Activated T-cell treated with anti-CD3 and anti-CD28 coated beads, Interleukin-2, amount 50 U/mL, for 72 hours (primary cell): Measurements from ENCODE around the gene DTNB. TPM values are rescaled to one million over a fixed set of nuclear protein-coding genes. Genes with fewer than 3 reads are reported as not detected.

Experiments used
- ATAC-seq, 2 donors: fragments of 150-1000 bp; cut with Tn5 transposase; replicated peaks in 1 of 2; 2 replicates each; pipeline ENCODE4 v1.10.0; 2021; ENCODE audit warnings: moderate library complexity in 2 of 2, mild to moderate bottlenecking in 1 of 2
- DNase-seq, 2 donors: peaks; one replicate each; pipeline ENCODE4 v3.0.0; 2021 to 2022; ENCODE audit warnings: mixed read lengths in 1 of 2
- H3K27ac Mint-ChIP-seq: one replicate; pipeline ENCODE4 v1.8.0; 2022; ENCODE audit warnings: mild to moderate bottlenecking, moderate library complexity, mixed read lengths
- H3K27me3 Mint-ChIP-seq: one replicate; pipeline ENCODE4 v1.8.0; 2022; ENCODE audit warnings: low read depth, mixed read lengths
- H3K36me3 Mint-ChIP-seq, 2 donors: one replicate each; pipeline ENCODE4 v1.8.0; 2022; ENCODE audit warnings: mixed read lengths in 2 of 2, mild to moderate bottlenecking in 1 of 2; ENCODE audit not compliant: insufficient read depth in 2 of 2
- H3K4me1 Mint-ChIP-seq: one replicate; pipeline ENCODE4 v1.8.0; 2022; ENCODE audit warnings: low read depth, mixed read lengths
- H3K4me3 Mint-ChIP-seq, 2 donors: one replicate each; pipeline ENCODE4 v1.8.0; 2022; ENCODE audit warnings: mild to moderate bottlenecking in 2 of 2, mixed read lengths in 2 of 2, moderate library complexity in 2 of 2
- H3K9me3 Mint-ChIP-seq, 2 donors: one replicate each; pipeline ENCODE4 v1.8.0; 2022; ENCODE audit warnings: mixed read lengths in 2 of 2
- total RNA-seq, 2 donors: library from RNA; stranded (reverse); gene quantifications; one replicate each; pipeline ENCODE4 v1.2.3, GENCODE V29; 2022

Gene DTNB
- total RNA-seq, 2 donors from 2014 or later: 29.7 to 31.2 TPM

DNA sequence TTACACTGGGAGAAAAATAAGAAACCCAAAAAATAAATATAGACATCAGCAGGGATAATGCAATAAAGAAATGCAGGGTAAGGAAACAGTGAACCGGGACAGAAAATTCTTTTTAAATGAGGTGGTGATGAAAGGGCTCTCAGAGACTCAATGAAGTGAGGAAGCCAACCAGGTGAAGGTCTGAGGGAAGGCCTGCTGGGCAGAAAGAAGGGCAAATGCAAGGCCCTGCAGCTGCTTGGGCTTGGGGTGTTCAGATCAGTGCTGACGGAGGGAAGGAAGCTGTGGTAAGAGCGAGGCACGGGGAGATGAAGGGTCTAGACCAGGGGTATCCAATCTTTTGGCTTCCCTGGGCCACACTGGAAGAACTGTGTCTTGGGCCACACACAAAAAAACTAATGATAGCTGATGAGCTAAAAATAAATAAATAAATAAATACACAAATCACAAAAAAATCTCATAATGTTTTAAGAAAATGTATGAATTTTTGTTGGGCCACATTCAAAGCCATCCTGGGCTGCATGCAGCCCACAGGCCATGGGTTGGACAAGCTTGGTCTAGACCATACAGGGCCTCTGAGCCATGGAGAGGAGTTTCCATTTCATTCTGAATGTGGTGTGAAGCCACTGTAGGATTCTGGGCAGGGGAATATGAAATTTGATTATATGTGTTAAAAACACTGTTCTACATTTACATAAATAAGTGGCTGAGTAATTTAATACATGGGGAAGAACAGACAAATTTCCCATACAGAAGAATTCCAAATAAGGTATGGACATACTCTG, 235.3 kb downstream of the DTNB start:
- no peak overlapping the region for H3K4me3 Mint-ChIP-seq
- ATAC-seq (no peak), DNase-seq (no peak)
- no peaks in the 10 kb centered on the region for H3K27me3 Mint-ChIP-seq
- H3K4me1 Mint-ChIP-seq: peaks cover 11% of the 10 kb centered on the region
- peak overlapping the region; percentile 27 for H3K27ac Mint-ChIP-seq
- no peaks in the 10 kb centered on the region for H3K36me3 Mint-ChIP-seq
- no peaks in the 10 kb centered on the region for H3K9me3 Mint-ChIP-seq

DNA sequence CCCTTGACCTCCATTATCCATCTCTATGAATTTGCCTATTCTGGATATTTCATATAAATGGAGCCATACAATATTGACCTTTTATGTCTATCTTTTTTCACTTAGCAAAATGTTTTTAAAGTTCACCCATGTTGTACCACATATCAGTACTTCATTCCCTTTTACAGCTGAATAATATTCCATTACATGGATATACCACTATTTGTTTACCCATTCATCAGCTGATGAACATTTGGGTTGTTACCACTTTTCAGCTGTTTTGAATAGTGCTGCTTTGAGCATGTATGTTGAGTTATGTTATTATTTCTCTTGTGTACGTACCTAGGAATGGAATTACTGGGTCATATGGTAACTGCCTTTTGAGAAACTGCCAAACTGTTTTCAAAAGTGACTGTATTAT, 238.0 kb downstream of the DTNB start:
- H3K4me3 Mint-ChIP-seq: no peak overlapping the region
- H3K36me3 Mint-ChIP-seq: no peaks in the 10 kb centered on the region
- no peaks in the 10 kb centered on the region for H3K27me3 Mint-ChIP-seq
- H3K4me1 Mint-ChIP-seq: peaks cover 11% of the 10 kb centered on the region
- no peak for ATAC-seq
- H3K27ac Mint-ChIP-seq: no peak overlapping the region
- H3K9me3 Mint-ChIP-seq: no peaks in the 10 kb centered on the region
- DNase-seq: no peak

DNA sequence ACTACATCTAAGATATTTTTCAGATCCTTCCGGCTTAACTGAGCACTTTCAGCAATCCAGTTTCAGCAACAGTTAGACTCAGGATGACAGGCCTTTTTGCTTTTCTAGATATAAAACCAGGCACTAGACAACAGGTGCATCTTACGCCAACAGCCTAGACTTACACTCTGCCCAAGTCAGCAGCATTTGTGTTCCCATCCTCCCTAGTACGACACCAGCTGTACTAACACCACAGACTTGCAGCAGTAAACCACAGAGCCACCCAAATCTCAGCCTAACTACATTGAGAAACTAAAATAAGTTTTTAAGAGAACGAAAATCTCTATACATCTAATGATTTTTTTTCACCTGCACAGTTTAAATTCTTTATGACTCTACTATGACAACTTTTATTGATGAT, 241.8 kb downstream of the DTNB start:
- no peak for ATAC-seq
- H3K36me3 Mint-ChIP-seq: no peaks in the 10 kb centered on the region

DNA sequence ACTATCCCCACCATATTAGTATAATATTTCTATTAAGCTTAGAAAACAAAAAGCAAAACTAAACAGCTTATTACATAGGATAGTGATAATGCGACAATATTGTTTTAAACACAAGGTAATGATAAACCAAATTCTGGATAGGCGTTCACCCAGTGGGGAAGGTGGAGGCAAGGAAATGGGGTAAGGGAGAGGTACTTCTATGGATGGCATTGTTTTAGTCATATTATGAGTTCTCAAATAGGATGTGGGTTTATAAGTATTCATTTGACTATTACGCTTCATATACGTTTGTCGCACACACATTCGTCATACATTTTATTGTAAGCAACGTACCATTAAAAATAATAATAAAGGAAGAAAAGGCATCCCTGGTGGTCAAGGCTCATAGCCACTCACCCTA, 242.8 kb downstream of the DTNB start:
- Mint-ChIP-seq H3K4me1 (no peaks in the 10 kb centered on the region), H3K9me3 (no peaks in the 10 kb centered on the region), H3K4me3 (no peak overlapping the region), H3K27ac (no peak overlapping the region), H3K27me3 (no peaks in the 10 kb centered on the region), H3K36me3 (no peaks in the 10 kb centered on the region)
- DNase-seq (no peak), ATAC-seq (no peak)

More for the DNA sequence above, 241.8 kb downstream of the DTNB start:
- H3K27ac Mint-ChIP-seq: peak overlapping the region; percentile 39
- no peak overlapping the region for H3K4me3 Mint-ChIP-seq
- no peak for DNase-seq
- H3K27me3 Mint-ChIP-seq: no peaks in the 10 kb centered on the region
- peaks cover 3% of the 10 kb centered on the region for H3K4me1 Mint-ChIP-seq
- H3K9me3 Mint-ChIP-seq: no peaks in the 10 kb centered on the region

DNA sequence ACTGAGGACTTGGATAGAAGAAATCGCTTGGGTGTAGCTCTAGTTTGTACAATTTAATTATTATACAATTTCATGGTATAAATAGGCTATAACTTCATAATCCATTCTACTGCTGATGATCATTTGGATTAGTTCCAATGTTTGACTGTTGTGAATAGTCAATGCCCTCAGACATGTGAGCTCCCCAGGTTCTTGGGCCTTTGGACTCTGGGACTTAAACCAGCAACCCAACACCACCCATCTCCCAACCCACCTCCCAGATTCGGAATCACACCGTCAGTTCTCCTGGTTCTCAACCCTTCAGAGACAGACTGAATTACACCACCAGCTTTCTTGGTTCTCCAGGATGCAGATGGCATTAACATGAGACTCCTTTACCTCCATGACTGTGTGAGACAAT, 247.1 kb downstream of the DTNB start:
- no peaks in the 10 kb centered on the region for H3K9me3 Mint-ChIP-seq
- no peaks in the 10 kb centered on the region for H3K36me3 Mint-ChIP-seq
- no peak for DNase-seq
- no peaks in the 10 kb centered on the region for H3K27me3 Mint-ChIP-seq
- H3K27ac Mint-ChIP-seq: no peak overlapping the region
- H3K4me3 Mint-ChIP-seq: no peak overlapping the region
- no peaks in the 10 kb centered on the region for H3K4me1 Mint-ChIP-seq
- no peak for ATAC-seq

DNA sequence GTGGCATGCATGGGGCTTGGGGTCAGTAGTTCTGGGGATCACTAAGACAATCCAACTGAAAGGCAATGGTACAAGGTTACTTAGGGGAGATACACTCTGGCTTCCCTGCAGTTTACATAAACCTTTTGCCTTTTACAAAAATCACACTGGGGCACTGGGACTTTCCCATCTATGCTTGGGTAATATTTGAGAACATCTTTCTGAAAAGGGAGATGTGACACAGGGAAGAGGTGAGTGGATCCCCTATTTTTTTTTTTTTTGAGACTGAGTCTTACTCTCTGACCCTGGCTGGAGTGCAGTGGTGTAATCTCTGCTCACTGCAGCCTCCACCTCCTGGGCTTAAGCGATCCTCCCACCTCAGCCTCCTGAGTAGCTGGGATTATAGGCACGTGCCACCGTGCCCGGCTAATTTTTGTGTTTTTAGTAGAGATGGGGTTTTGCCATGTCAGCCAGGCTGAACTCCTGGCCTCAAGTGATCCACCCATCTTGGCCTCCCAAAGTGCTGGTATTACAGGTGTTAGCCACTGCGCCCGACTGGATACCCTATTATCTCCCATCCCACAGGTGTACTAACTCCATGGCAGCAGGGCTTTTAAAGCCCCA, 248.8 kb downstream of the DTNB start:
- Mint-ChIP-seq H3K27ac (no peak overlapping the region), H3K27me3 (no peaks in the 10 kb centered on the region), H3K4me1 (peaks cover 10% of the 10 kb centered on the region), H3K36me3 (no peaks in the 10 kb centered on the region), H3K4me3 (no peak overlapping the region), H3K9me3 (no peaks in the 10 kb centered on the region)
- no peak for DNase-seq
- ATAC-seq: no peak

DNA sequence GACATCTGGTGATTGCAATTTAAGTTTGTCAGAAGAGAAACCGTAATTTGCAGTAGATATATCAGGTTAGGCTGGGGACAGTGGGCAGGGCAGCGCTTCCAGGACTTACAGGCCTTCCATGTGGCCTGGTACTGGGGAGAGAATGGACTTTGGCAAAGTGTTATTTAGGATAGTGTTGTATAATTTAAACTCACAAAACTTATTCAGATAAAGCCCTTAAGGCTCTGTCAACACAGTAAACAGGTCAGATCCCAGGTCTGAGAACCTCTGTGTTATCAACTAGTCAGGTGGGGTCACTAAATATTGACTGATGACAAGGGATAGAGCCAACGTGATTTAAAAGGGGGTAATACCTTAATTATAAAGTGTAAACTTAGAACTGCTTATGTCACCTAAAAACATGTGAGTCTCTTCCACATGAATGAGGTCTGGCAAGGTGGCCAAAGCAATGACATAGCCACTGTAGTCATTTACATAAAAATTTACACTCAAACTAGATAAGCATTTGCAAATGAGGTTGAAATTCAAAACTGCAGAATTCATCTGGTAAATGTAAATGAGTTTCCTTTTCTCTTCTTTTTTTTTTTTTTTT, 251.5 kb downstream of the DTNB start:
- no peak overlapping the region for H3K4me3 Mint-ChIP-seq
- H3K4me1 Mint-ChIP-seq: peaks cover 23% of the 10 kb centered on the region
- H3K9me3 Mint-ChIP-seq: peaks cover 3 to 8% of the 10 kb centered on the region in 2 donors

DNA sequence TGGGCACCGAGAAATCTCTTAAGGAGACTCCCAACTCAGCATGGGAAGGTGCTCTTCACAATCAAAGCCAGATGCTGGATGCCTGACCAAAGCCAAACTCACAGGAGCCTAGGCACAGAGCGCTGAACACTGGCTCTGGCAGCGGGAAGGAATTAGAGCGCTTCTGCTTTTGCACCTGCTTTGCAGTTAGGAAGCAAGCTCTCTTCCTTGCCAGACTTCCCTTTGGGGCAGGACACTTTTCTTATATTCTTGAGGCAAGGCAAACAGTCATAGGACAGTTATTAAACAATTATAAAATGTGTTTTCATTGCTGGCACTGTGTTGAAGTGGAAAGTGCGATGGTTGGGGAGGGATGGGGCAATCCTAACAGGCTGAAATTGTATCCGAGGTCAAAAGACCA, 252.1 kb downstream of the DTNB start:
- H3K27ac Mint-ChIP-seq: no peak overlapping the region
- no peaks in the 10 kb centered on the region for H3K27me3 Mint-ChIP-seq
- peaks cover 23% of the 10 kb centered on the region for H3K4me1 Mint-ChIP-seq
- ATAC-seq (no peak), DNase-seq (no peak)
- H3K36me3 Mint-ChIP-seq: peaks cover 7 to 13% of the 10 kb centered on the region in 2 donors
- H3K4me3 Mint-ChIP-seq: no peak overlapping the region
- peaks cover 3 to 8% of the 10 kb centered on the region in 2 donors for H3K9me3 Mint-ChIP-seq

More for the DNA sequence above, 251.5 kb downstream of the DTNB start:
- no peak overlapping the region for H3K27ac Mint-ChIP-seq
- ATAC-seq (no peak), DNase-seq (no peak)
- peaks cover 7 to 13% of the 10 kb centered on the region in 2 donors for H3K36me3 Mint-ChIP-seq
- H3K27me3 Mint-ChIP-seq: no peaks in the 10 kb centered on the region

DNA sequence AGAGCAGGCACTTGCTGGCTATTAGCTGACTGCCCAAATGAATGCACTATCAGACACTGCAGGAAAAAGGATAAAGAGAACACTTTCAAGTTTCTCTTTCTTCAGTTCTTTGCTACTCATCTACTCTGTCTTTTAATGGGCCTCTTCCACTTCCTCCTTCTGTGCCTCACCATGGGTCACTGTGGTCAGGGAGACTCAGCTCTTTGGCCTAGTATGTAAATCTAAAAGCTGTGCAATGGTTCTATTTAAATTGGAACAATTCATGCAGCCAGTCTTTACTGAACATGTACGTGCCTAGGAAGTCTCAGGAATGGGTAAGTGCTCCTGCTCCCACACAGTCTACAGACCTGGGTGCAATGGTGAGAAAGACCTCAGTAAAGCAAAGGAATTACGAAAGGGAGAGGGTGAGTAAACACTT, 252.5 kb downstream of the DTNB start:
- Mint-ChIP-seq H3K36me3 (peaks cover 7 to 13% of the 10 kb centered on the region in 2 donors), H3K27me3 (no peaks in the 10 kb centered on the region), H3K27ac (no peak overlapping the region), H3K9me3 (peaks cover 3 to 8% of the 10 kb centered on the region in 2 donors), H3K4me3 (no peak overlapping the region), H3K4me1 (peaks cover 23% of the 10 kb centered on the region)
- ATAC-seq (peak in 1 of 2 donors; percentile 55), DNase-seq (no peak)

DNA sequence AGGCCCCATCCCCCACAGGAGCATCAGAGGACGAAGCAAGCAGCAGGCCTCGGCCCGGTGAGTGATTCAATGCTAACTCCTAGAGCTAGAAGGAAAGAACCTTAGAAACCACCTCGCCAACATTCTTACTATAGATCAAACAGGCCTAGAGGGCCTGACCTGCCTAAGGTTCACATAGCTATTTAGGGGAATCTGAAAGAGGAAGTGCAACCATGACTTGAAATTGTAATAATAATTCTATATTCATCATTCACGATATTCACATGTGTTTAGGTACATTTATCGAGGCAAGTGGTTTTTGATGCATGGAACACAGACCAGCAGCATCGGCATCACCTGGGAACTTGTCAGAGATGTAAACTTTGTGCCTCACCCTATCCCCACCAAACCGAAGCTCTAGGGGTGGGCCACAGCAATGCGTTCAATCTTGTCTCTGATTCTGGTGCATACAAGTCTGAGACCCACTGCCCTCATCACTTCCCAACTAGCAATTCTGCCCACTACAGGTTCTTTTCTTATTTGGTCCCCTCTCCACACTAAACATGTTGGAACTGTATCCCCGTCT, 253.6 kb downstream of the DTNB start:
- no peak for DNase-seq
- H3K9me3 Mint-ChIP-seq: peaks cover 3 to 8% of the 10 kb centered on the region in 2 donors
- H3K36me3 Mint-ChIP-seq: peaks cover 7 to 13% of the 10 kb centered on the region in 2 donors
- H3K27me3 Mint-ChIP-seq: no peaks in the 10 kb centered on the region
- peaks cover 23% of the 10 kb centered on the region for H3K4me1 Mint-ChIP-seq
- H3K27ac Mint-ChIP-seq: peak overlapping the region; percentile 42
- peak; percentile 45 to 46 for ATAC-seq
- no peak overlapping the region for H3K4me3 Mint-ChIP-seq

DNA sequence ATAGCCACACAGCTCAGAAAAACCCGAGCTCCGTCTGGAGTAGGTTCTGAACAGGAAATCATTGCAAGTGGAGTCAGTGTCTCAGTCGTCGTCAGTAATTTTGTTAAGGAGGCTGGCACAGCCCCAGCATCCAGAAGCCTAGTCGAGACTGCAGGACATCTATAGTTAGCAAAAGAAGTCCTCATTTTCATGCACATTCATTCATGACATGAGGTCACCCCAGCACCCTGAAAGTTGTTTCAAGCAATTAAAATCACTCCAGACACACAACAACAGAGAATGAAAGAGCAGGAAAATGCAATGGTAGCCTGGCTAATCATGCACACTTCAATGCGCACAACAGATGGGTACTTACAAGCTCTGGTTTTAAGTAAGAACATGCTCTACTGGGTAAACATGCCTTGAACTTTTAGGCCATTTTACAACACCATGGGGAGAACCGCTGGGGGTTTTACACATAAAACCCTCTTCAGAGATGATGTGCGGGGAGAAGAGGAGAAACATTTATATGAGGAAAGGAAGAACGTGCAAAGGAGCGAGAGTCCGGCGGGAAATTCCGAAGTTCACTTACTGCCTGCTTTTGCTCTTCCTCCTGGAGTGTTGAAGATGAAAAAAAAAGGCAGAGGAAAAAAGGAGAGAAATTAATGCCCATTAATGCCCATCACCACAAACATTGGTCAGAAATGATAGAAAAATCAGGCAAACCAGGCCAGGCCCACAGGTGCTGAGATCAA, 254.3 kb downstream of the DTNB start:
- H3K4me3 Mint-ChIP-seq: peak overlapping the region in 1 of 2 donors; percentile 8
- H3K27me3 Mint-ChIP-seq: no peaks in the 10 kb centered on the region
- DNase-seq (no peak), ATAC-seq (no peak)
- H3K9me3 Mint-ChIP-seq: peaks cover 3 to 8% of the 10 kb centered on the region in 2 donors
- H3K4me1 Mint-ChIP-seq: peaks cover 23% of the 10 kb centered on the region
- peak overlapping the region; percentile 15 for H3K27ac Mint-ChIP-seq
- peaks cover 7 to 14% of the 10 kb centered on the region in 2 donors for H3K36me3 Mint-ChIP-seq

DNA sequence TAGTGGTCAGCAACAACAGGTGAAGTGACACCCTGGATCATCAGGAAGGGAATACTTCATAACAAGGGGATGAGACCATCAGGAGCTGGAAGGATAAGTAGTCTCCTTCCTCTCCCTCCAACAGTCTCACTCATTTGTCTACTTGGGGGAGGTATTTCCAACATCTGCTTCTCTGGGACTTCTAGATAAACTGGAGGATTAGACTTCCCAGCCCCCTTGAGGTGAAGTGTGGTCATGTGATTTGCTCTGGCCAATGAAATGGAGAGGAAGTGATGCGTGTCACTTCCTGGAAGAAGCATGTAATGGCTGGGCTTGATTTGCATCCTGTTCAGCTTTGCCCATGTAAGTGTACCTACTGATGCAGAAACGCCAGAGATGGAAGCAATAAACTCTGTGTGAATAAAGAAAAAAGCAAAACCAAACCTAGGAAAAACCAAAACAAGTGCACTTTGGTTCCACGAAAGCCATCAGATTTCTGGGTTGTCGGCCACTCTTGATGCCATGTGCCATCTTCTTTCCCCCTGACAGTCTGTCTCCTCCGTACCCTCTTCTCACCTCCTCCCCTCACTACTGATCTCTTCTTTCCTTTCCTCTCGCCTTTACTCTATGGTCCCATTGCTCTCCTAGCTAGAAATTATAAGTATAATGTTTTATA, 255.5 kb downstream of the DTNB start:
- Mint-ChIP-seq H3K36me3 (peaks cover 7 to 16% of the 10 kb centered on the region in 2 donors), H3K27ac (no peak overlapping the region), H3K27me3 (no peaks in the 10 kb centered on the region), H3K4me3 (no peak overlapping the region), H3K4me1 (peaks cover 23% of the 10 kb centered on the region), H3K9me3 (peaks cover 3 to 10% of the 10 kb centered on the region in 2 donors)
- no peak for DNase-seq
- no peak for ATAC-seq
